ENCODE data around the gene DROSHA. TPM values are rescaled to one million over a fixed set of nuclear protein-coding genes. Genes with fewer than 3 reads are reported as not detected.

Gene DROSHA
- total RNA-seq, 1 experiment from 2014 or later, result 73.5 TPM

GRCh38 chr5:31415009-31415923 lies 116.6 kb downstream of the DROSHA start:
- ChIA-PET CTCF (no interaction called here), POLR2A (no interaction called here), RAD21 (ENCODE audit: low non-redundant PET in 1 of 2, low total read pairs in 2 of 2, uncharacterized antibody in 2 of 2, unreplicated experiment in 2 of 2) (no interaction called here)
- intact Hi-C loops (cut with micrococcal nuclease), result no loop called here
- H3K9me2 ChIP-seq (ENCODE audit: insufficient read depth), result no peaks in the 10 kb centered on the region
- no peak overlapping the region for H3K4me2 ChIP-seq (ENCODE audit: low read length)
- H3K4me3 ChIP-seq (replicated peaks in 1 of 2; ENCODE audit: low read depth in 1 of 2, low read length in 2 of 2), result no peak overlapping the region
- H3K4me1 ChIP-seq (ENCODE audit: control insufficient read depth in 1 of 2, insufficient read depth in 2 of 2, low read length in 2 of 2), result no peaks in the 10 kb centered on the region
- ATAC-seq, result no peak
- H3K9me3 ChIP-seq (ENCODE audit: control insufficient read depth in 1 of 2, insufficient read depth in 1 of 2, low read depth in 1 of 2, low read length in 2 of 2), result no peaks in the 10 kb centered on the region
- no TSS peak for BruUV-seq (replicated peaks)
- H3K27me3 ChIP-seq (ENCODE audit: insufficient read depth, low read length), result no peaks in the 10 kb centered on the region
- no peaks in the 10 kb centered on the region for H3K79me2 ChIP-seq (ENCODE audit: insufficient read depth, low read length)
- no peak for DNase-seq (ENCODE audit: low read depth, low spot score)
- H3K27ac ChIP-seq (ENCODE audit: low read depth, low read length), result no peak overlapping the region
- H3K36me3 ChIP-seq (ENCODE audit: control insufficient read depth in 1 of 2, insufficient read depth in 2 of 2, low read length in 2 of 2), result peaks cover 0 to 15% of the 10 kb centered on the region in 2 experiments
- TF ChIP-seq YY1 (IDR thresholded peaks at IDR 0.05; ENCODE audit: extremely low read depth, insufficient replicate concordance, low read depth, low read length) (no peak), RAD21 (IDR thresholded peaks at IDR 0.05; ENCODE audit: low read depth) (no peak), CEBPB (IDR thresholded peaks at IDR 0.05; ENCODE audit: low read depth) (no peak), JUND (IDR thresholded peaks at IDR 0.05) (no peak), ZBTB33 (IDR thresholded peaks at IDR 0.05; ENCODE audit: extremely low read depth, insufficient replicate concordance, low read length) (no peak), EZH2phosphoT487 (IDR thresholded peaks at IDR 0.05; ENCODE audit: borderline replicate concordance) (no peak), CBX3 (IDR thresholded peaks at IDR 0.05; ENCODE audit: low read depth) (no peak)
- TF ChIP-seq, protein P1, sequence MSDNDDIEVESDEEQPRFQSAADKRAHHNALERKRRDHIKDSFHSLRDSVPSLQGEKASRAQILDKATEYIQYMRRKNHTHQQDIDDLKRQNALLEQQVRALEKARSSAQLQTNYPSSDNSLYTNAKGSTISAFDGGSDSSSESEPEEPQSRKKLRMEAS (IDR thresholded peaks at IDR 0.05), result no peak
- no peak overlapping the region for H3K9ac ChIP-seq (ENCODE audit: low read length)
- H2AFZ ChIP-seq (ENCODE audit: low read depth, low read length, poor library complexity, severe bottlenecking), result no peak overlapping the region
- H4K20me1 ChIP-seq (ENCODE audit: insufficient read depth), result no peaks in the 10 kb centered on the region
